Ovary (tissue), 3 donors: ENCODE measurements around the gene SARM1.

Experiments
- CTCF ChIP-seq, 3 donors: fragments of 450-650 bp in 2 of 3; fragments of 200-600 bp in 1 of 3; IDR thresholded peaks; one replicate each; pipeline versions ENCODE4 v1.5.1 to v1.8.0; 2016 to 2022; ENCODE audit warnings: antibody characterized with exemption in 3 of 3, mild to moderate bottlenecking in 1 of 3
- EP300 ChIP-seq: sonication (generic); formaldehyde crosslinking; IDR thresholded peaks from one replicate; pipeline ENCODE4 v1.6.1; 2017; ENCODE audit warnings: antibody characterized with exemption
- POLR2A ChIP-seq: fragments of 450-650 bp; IDR thresholded peaks from one replicate; pipeline ENCODE4 v1.6.1; 2017; ENCODE audit warnings: antibody characterized with exemption, mild to moderate bottlenecking, moderate library complexity
- donor health status: DM: no; HTN: no; CAD: no.

GRCh38 chr17:28381141-28381825 is 9.8 kb downstream of the SARM1 start:
- TF ChIP-seq CTCF (IDR thresholded peaks at IDR 0.05) (no peak), POLR2A (no peak), EP300 (no peak)
